Activated CD8-positive, alpha-beta memory T cell treated with anti-CD3 and anti-CD28 coated beads, Interleukin-2, amount 10 ng/mL, durations not matched to agents 7 days and 5 days (primary cell): ENCODE results near the gene DUSP23. TPM values are rescaled to one million over a fixed set of nuclear protein-coding genes. Genes with fewer than 3 reads are reported as not detected.

Experiments
- ATAC-seq: fragments of 150-1000 bp; cut with Tn5 transposase; one replicate; pipeline ENCODE4 v1.10.0; 2021; ENCODE audit warnings: moderate library complexity
- CTCF ChIA-PET: fragments of 350-600 bp; sonication (Branson Sonifier 250); formaldehyde crosslinking; loops from one replicate; lab custom pipeline; 2021; ENCODE audit warnings: antibody characterized with exemption; lab: Charles Lee
- DNase-seq: peaks from one replicate; pipeline ENCODE4 v3.0.0-alpha.2; 2020
- H3K27ac Mint-ChIP-seq: one replicate; pipeline ENCODE4 v1.8.0; 2021; ENCODE audit warnings: mild to moderate bottlenecking, mixed read lengths
- H3K27me3 Mint-ChIP-seq: one replicate; pipeline ENCODE4 v1.8.0; 2021; ENCODE audit warnings: mixed read lengths
- H3K36me3 Mint-ChIP-seq: one replicate; pipeline ENCODE4 v1.8.0; 2021; ENCODE audit warnings: mild to moderate bottlenecking, mixed read lengths
- H3K4me1 Mint-ChIP-seq: one replicate; pipeline ENCODE4 v1.8.0; 2021; ENCODE audit warnings: mixed read lengths
- H3K4me3 Mint-ChIP-seq: one replicate; pipeline ENCODE4 v1.8.0; 2021; ENCODE audit warnings: mild to moderate bottlenecking, moderate library complexity, mixed read lengths
- H3K9me3 Mint-ChIP-seq: one replicate; pipeline ENCODE4 v1.8.0; 2022; ENCODE audit warnings: low read depth, mixed read lengths
- total RNA-seq, 2 experiments: library from RNA; stranded (reverse); gene quantifications; one replicate each; pipeline ENCODE4 v1.2.3, GENCODE V29; 2021

The DUSP23 gene
- total RNA-seq, 2 experiments from 2014 or later: 23.0 to 26.5 TPM

- no peak for ATAC-seq
- Mint-ChIP-seq H3K36me3 (peaks cover 17% of the 10 kb centered on the region), H3K27ac (peak overlapping the region; percentile 45), H3K27me3 (peaks cover 54% of the 10 kb centered on the region), H3K4me1 (peaks cover 50% of the 10 kb centered on the region), H3K4me3 (no peak overlapping the region), H3K9me3 (peaks cover 2% of the 10 kb centered on the region)
- CTCF ChIA-PET: interaction anchor here (1.3 to 2.9 kb wide), 8 partner anchors 9 to 67 kb away, joined by 3 to 13 read pairs (median 7); partner anchors contain the start of genes DUSP23 and FCRL6
- DNase-seq: no peak
Observed at GRCh38 chr1:159825564-159825963, 44.8 kb downstream of the DUSP23 start.

- peaks cover 50% of the 10 kb centered on the region for H3K4me1 Mint-ChIP-seq
- peaks cover 17% of the 10 kb centered on the region for H3K36me3 Mint-ChIP-seq
- peak within 1 kb of the TSS; percentile 83 for H3K27ac Mint-ChIP-seq
- H3K9me3 Mint-ChIP-seq: peaks cover 2% of the 10 kb centered on the region
- DNase-seq (peak; percentile 95), ATAC-seq (peak; percentile 84)
- CTCF ChIA-PET: interaction anchor here (0.7 to 3.5 kb wide), 15 partner anchors 10 to 181 kb away, joined by 3 to 17 read pairs (median 6); partner anchors contain the start of genes DUSP23 and FCRL6
- peaks cover 55% of the 10 kb centered on the region for H3K27me3 Mint-ChIP-seq
- H3K4me3 Mint-ChIP-seq: peak within 1 kb of the TSS; percentile 25
Observed at GRCh38 chr1:159826441-159827101, 45.8 kb downstream of the DUSP23 start, which contains the start of gene SLAMF8. Gene SLAMF8, plus strand, starts transcription at chr1:159826873. Its CDS starts 26 bp downstream, at chr1:159826899.

GRCh38 chr1:159827102-159827490 lies 46.3 kb downstream of the DUSP23 start:
- H3K4me3 Mint-ChIP-seq: peak overlapping the region; percentile 25
- H3K4me1 Mint-ChIP-seq: peaks cover 50% of the 10 kb centered on the region
- peak; percentile 61 for DNase-seq
- peaks cover 51% of the 10 kb centered on the region for H3K27me3 Mint-ChIP-seq
- ATAC-seq: peak; percentile 54
- peaks cover 17% of the 10 kb centered on the region for H3K36me3 Mint-ChIP-seq
- CTCF ChIA-PET: interaction anchor here (0.7 to 3.5 kb wide), 14 partner anchors 10 to 181 kb away, joined by 3 to 17 read pairs (median 4); partner anchors contain the start of genes DUSP23 and FCRL6
- H3K27ac Mint-ChIP-seq: peak overlapping the region; percentile 83
- H3K9me3 Mint-ChIP-seq: peaks cover 2% of the 10 kb centered on the region

GRCh38 chr1:159827549-159827948 lies 46.8 kb downstream of the DUSP23 start:
- Mint-ChIP-seq H3K4me1 (peaks cover 50% of the 10 kb centered on the region), H3K27ac (peak overlapping the region; percentile 83), H3K36me3 (peaks cover 17% of the 10 kb centered on the region), H3K4me3 (peak overlapping the region; percentile 25), H3K9me3 (peaks cover 2% of the 10 kb centered on the region), H3K27me3 (peaks cover 46% of the 10 kb centered on the region)
- ATAC-seq (peak; percentile 7), DNase-seq (no peak)
- CTCF ChIA-PET: interaction anchor here (0.8 to 3.5 kb wide), 13 partner anchors 11 to 180 kb away, joined by 3 to 17 read pairs (median 4); partner anchors contain the start of genes DUSP23 and FCRL6

GRCh38 chr1:159828176-159828575 lies 47.4 kb downstream of the DUSP23 start:
- H3K9me3 Mint-ChIP-seq: peaks cover 2% of the 10 kb centered on the region
- no peak overlapping the region for H3K4me3 Mint-ChIP-seq

GRCh38 chr1:159828581-159829272 lies 48.0 kb downstream of the DUSP23 start:
- DNase-seq: no peak
- H3K9me3 Mint-ChIP-seq: peaks cover 2% of the 10 kb centered on the region
- peaks cover 50% of the 10 kb centered on the region for H3K4me1 Mint-ChIP-seq
- no peak for ATAC-seq
- peaks cover 34% of the 10 kb centered on the region for H3K27me3 Mint-ChIP-seq
- H3K27ac Mint-ChIP-seq: no peak overlapping the region
- CTCF ChIA-PET: interaction anchor here (1.2 to 3.5 kb wide), 4 partner anchors 23 to 62 kb away, joined by 3 to 17 read pairs (median 14); partner anchors contain the start of gene DUSP23
- no peak overlapping the region for H3K4me3 Mint-ChIP-seq
- H3K36me3 Mint-ChIP-seq: peaks cover 17% of the 10 kb centered on the region

More at GRCh38 chr1:159828176-159828575, 47.4 kb downstream of the DUSP23 start:
- CTCF ChIA-PET: interaction anchor here (1.1 to 3.5 kb wide), 6 partner anchors 11 to 62 kb away, joined by 3 to 17 read pairs (median 8); partner anchors contain the start of genes DUSP23 and FCRL6
- peaks cover 40% of the 10 kb centered on the region for H3K27me3 Mint-ChIP-seq
- H3K27ac Mint-ChIP-seq: no peak overlapping the region
- no peak for ATAC-seq
- no peak for DNase-seq
- H3K4me1 Mint-ChIP-seq: peaks cover 50% of the 10 kb centered on the region
- peaks cover 17% of the 10 kb centered on the region for H3K36me3 Mint-ChIP-seq

GRCh38 chr1:159829273-159829634 lies 48.5 kb downstream of the DUSP23 start:
- DNase-seq: no peak
- H3K4me1 Mint-ChIP-seq: peaks cover 48% of the 10 kb centered on the region
- H3K36me3 Mint-ChIP-seq: peaks cover 17% of the 10 kb centered on the region
- no peak overlapping the region for H3K27ac Mint-ChIP-seq
- CTCF ChIA-PET: interaction anchor here (1.0 to 3.5 kb wide), 3 partner anchors 13 to 61 kb away, joined by 3 to 17 read pairs (median 16); no protein-coding TSS in a partner anchor
- H3K27me3 Mint-ChIP-seq: peaks cover 29% of the 10 kb centered on the region
- H3K9me3 Mint-ChIP-seq: peaks cover 2% of the 10 kb centered on the region
- H3K4me3 Mint-ChIP-seq: no peak overlapping the region
- ATAC-seq: no peak

- peaks cover 17% of the 10 kb centered on the region for H3K36me3 Mint-ChIP-seq
- CTCF ChIA-PET: interaction anchor here (1.0 to 3.7 kb wide), 2 partner anchors 9 to 14 kb away, joined by 3 to 16 read pairs; no protein-coding TSS in a partner anchor
Observed at GRCh38 chr1:159829822-159830465, 49.2 kb downstream of the DUSP23 start.

GRCh38 chr1:159830722-159831121 lies 50.0 kb downstream of the DUSP23 start:
- Mint-ChIP-seq H3K4me3 (no peak overlapping the region), H3K27ac (no peak overlapping the region), H3K36me3 (peaks cover 17% of the 10 kb centered on the region), H3K9me3 (peaks cover 2% of the 10 kb centered on the region), H3K27me3 (peaks cover 18% of the 10 kb centered on the region), H3K4me1 (peaks cover 34% of the 10 kb centered on the region)
- ATAC-seq (no peak), DNase-seq (no peak)
- CTCF ChIA-PET: interaction anchor here (3.7 kb wide), 1 partner anchor 10 kb away, joined by 16 read pairs; no protein-coding TSS in a partner anchor

More at GRCh38 chr1:159829822-159830465, 49.2 kb downstream of the DUSP23 start:
- Mint-ChIP-seq H3K27me3 (peaks cover 22% of the 10 kb centered on the region), H3K4me1 (peaks cover 42% of the 10 kb centered on the region), H3K9me3 (peaks cover 2% of the 10 kb centered on the region), H3K27ac (no peak overlapping the region), H3K4me3 (no peak overlapping the region)
- no peak for ATAC-seq
- no peak for DNase-seq

- Mint-ChIP-seq H3K4me1 (peaks cover 26% of the 10 kb centered on the region), H3K36me3 (peaks cover 17% of the 10 kb centered on the region), H3K27me3 (peaks cover 18% of the 10 kb centered on the region), H3K4me3 (no peak overlapping the region), H3K27ac (no peak overlapping the region), H3K9me3 (peaks cover 2% of the 10 kb centered on the region)
- no peak for DNase-seq
- CTCF ChIA-PET: interaction anchor here (0.8 to 3.7 kb wide), 5 partner anchors 10 to 247 kb away, joined by 3 to 16 read pairs (median 4); no protein-coding TSS in a partner anchor
- ATAC-seq: no peak
Observed at GRCh38 chr1:159831412-159832141, 50.8 kb downstream of the DUSP23 start.
